SU-DHL-6 (cell line): ENCODE data around the gene CLMN.

Experiments used
- H2AFZ ChIP-seq: fragments of 200-600 bp; sonication (generic); 2 replicates; pipeline ENCODE4 v1.6.1; 2014; ENCODE audit warnings: low read depth, mild to moderate bottlenecking, moderate library complexity, mixed read lengths, antibody characterized with exemption, low read length; ENCODE audit not compliant: severe bottlenecking
- H3F3A ChIP-seq: fragments of 200-600 bp; shearing (Covaris generic); 2 replicates; pipeline ENCODE4 v1.6.0; 2016; ENCODE audit warnings: antibody characterized with exemption, mild to moderate bottlenecking; ENCODE audit not compliant: insufficient read depth
- H3K27ac ChIP-seq: fragments of 200-600 bp; sonication (generic); 2 replicates; pipeline ENCODE4 v1.5.1; 2016; ENCODE audit warnings: low read depth, mild to moderate bottlenecking, low read length, moderate library complexity, mixed read lengths
- H3K27me3 ChIP-seq: fragments of 200-600 bp; sonication (generic), shearing (Covaris generic); 2 replicates; pipeline ENCODE4 v1.6.0; 2014; ENCODE audit warnings: mild to moderate bottlenecking, low read length
- H3K36me3 ChIP-seq: fragments of 200-600 bp; sonication (generic); 2 replicates; pipeline ENCODE4 v1.6.1; 2014; ENCODE audit warnings: mild to moderate bottlenecking, low read length, mixed read lengths
- H3K4me2 ChIP-seq: fragments of 300-600, 200-600 bp; shearing (Covaris generic), sonication (generic); 2 replicates; pipeline ENCODE4 v1.6.0; 2014; ENCODE audit warnings: low read length, low read depth, mild to moderate bottlenecking; ENCODE audit not compliant: poor library complexity, severe bottlenecking
- H3K4me3 ChIP-seq: fragments of 200-600 bp; sonication (generic); 2 replicates; pipeline ENCODE4 v1.5.1; 2014; ENCODE audit warnings: antibody characterized with exemption, low read length, mild to moderate bottlenecking, mixed read lengths; ENCODE audit not compliant: insufficient read depth, poor library complexity, severe bottlenecking
- H3K79me2 ChIP-seq: fragments of 200-600 bp; sonication (generic); 2 replicates; pipeline ENCODE4 v1.6.1; 2014; ENCODE audit warnings: mild to moderate bottlenecking, low read length, moderate library complexity; ENCODE audit not compliant: insufficient read depth
- H3K9ac ChIP-seq: fragments of 200-600 bp; sonication (generic); 2 replicates; pipeline ENCODE4 v1.7.0; 2014; ENCODE audit warnings: mild to moderate bottlenecking, low read length
- H3K9me2 ChIP-seq: fragments of 200-600 bp; sonication (generic); replicated peaks from 2 replicates; pipeline ENCODE4 v1.6.1; 2014; ENCODE audit warnings: low read length; ENCODE audit not compliant: insufficient read depth
- H3K9me3 ChIP-seq: fragments of 200-600 bp; sonication (generic); 2 replicates; pipeline ENCODE4 v1.6.1; 2014; ENCODE audit warnings: low read length, mixed read lengths; ENCODE audit not compliant: insufficient read depth
- H4K20me1 ChIP-seq: fragments of 200-600 bp; sonication (generic); 2 replicates; pipeline ENCODE4 v1.6.1; 2014; ENCODE audit warnings: low read depth, mild to moderate bottlenecking, antibody characterized with exemption, low read length, moderate library complexity, mixed read lengths
- EZH2phosphoT487 ChIP-seq: fragments of 200-600 bp; sonication (generic), shearing (Covaris generic); conservative IDR thresholded peaks from 2 replicates; pipeline ENCODE4 v1.6.1; 2018; ENCODE audit warnings: mild to moderate bottlenecking, antibody characterized with exemption, low read length, moderate library complexity, mixed read lengths
- TF ChIP-seq, protein P1 (sequence below): fragments of 200-600 bp; sonication (generic); IDR thresholded peaks from one replicate; pipeline ENCODE4 v1.5.1; 2017; ENCODE audit warnings: antibody characterized with exemption, mild to moderate bottlenecking, low read length, moderate library complexity; ENCODE audit not compliant: insufficient read depth, poor library complexity, severe bottlenecking

CLMN gene

DNA sequence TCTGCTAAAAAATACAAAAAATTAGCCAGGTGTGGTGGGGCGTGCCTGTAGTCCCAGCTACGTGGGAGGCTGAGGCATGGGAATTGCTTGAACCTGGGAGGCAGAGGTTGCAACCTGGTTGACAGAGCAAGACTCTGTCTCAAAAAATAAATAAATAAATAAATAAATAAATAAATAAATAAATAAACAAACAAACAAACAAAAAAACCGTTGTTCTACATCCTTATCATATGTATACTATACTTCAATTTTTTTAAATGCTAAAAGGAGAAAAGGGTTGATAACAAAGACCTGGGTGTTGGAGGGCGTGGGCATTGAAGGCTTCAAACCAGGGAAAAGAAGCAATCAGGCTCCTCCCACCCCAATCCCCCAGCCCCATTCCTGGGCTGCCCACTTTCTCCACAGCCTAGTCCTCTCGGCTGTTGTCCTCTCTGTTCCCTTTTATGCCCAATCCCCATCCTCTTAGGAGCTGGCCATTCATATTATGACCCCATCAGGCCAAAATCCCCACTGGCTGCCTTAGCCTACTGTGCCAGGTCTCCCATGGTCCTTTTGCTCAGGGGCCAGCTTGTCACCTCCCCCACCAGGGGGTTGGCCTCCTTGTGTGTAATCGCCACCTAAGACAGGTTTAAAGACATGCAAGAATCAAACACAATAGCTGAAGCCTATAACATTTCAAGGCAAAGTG, 30.2 kb downstream of the CLMN start:
- Histone ChIP-seq H3K4me2 (no peak overlapping the region), H3K36me3 (no peaks in the 10 kb centered on the region), H3K27me3 (no peaks in the 10 kb centered on the region), H4K20me1 (no peaks in the 10 kb centered on the region), H3F3A (no peaks in the 10 kb centered on the region), H3K9me3 (no peaks in the 10 kb centered on the region), H3K9me2 (no peaks in the 10 kb centered on the region), H3K9ac (no peak overlapping the region), H3K27ac (no peak overlapping the region), H3K4me3 (no peak overlapping the region), H2AFZ (no peak overlapping the region), H3K79me2 (no peaks in the 10 kb centered on the region)
- TF ChIP-seq EZH2phosphoT487: no peak
- TF ChIP-seq, protein P1, sequence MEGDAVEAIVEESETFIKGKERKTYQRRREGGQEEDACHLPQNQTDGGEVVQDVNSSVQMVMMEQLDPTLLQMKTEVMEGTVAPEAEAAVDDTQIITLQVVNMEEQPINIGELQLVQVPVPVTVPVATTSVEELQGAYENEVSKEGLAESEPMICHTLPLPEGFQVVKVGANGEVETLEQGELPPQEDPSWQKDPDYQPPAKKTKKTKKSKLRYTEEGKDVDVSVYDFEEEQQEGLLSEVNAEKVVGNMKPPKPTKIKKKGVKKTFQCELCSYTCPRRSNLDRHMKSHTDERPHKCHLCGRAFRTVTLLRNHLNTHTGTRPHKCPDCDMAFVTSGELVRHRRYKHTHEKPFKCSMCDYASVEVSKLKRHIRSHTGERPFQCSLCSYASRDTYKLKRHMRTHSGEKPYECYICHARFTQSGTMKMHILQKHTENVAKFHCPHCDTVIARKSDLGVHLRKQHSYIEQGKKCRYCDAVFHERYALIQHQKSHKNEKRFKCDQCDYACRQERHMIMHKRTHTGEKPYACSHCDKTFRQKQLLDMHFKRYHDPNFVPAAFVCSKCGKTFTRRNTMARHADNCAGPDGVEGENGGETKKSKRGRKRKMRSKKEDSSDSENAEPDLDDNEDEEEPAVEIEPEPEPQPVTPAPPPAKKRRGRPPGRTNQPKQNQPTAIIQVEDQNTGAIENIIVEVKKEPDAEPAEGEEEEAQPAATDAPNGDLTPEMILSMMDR: no peak

DNA sequence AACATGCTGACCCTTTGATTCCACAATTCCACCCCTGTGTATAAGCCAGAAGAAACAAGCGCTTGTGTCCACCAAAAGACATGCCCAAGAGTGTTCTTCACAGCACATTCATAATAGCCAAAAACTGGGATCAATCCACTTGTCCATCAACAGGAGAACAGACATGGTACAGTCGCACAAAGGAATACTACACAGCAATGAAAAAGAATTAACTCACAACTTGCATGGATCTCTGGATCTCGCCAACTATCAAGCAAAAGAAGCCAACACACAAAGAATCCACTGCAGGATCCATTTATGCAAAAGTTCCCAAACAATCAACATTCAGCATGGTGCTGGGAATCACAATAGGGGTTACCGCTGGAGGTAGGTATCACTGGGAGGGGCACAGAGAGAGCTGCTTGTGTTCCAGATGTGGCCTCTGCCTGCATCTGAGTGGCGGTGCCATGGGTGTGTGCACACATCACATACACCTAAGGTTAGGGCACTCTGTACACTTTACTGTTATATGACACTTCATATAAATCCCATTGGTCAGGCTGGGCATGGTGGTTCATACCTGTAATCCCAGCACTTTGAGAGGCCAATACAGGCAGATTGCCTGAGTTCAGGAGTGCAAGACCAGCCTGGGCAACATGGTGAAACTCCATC, 30.9 kb downstream of the CLMN start:
- TF ChIP-seq, protein P1: no peak
- no peak for TF ChIP-seq EZH2phosphoT487
- Histone ChIP-seq H3K36me3 (no peaks in the 10 kb centered on the region), H4K20me1 (no peaks in the 10 kb centered on the region), H3K4me2 (no peak overlapping the region), H3K79me2 (no peaks in the 10 kb centered on the region), H2AFZ (no peak overlapping the region), H3K9ac (no peak overlapping the region), H3K9me2 (no peaks in the 10 kb centered on the region), H3K27me3 (no peaks in the 10 kb centered on the region), H3K4me3 (no peak overlapping the region), H3K9me3 (no peaks in the 10 kb centered on the region), H3F3A (no peaks in the 10 kb centered on the region), H3K27ac (no peak overlapping the region)

DNA sequence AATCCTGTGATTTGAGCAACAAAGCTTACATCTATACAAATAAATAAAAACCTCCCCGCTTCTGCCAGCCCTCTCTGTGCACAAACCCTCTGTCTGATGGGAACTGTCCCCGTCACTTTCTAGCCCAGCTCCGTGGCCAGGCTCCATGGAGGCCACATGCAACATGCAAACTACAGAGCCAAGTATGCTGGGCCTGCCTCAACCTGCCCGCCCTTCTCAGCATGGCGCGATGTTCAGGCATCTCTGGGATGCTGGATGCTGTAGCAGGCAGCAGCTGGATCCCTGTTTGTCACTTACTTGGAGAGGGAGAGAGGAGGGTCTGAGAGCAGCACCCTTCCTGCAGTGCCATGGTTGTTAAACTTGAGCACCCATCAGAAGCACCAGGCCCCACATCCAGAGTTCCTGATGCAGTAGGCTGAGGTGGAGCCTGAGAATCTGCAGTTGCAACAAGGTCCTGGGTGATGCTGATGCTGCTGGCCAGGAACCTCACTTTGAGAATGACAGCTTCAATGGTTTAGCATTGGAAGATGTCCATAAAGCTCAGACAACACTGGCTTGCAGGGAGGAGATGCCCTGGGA, 32.4 kb downstream of the CLMN start:
- H3K9ac ChIP-seq: no peak overlapping the region
- H2AFZ ChIP-seq: no peak overlapping the region
- H3K9me3 ChIP-seq: no peaks in the 10 kb centered on the region
- H3K27me3 ChIP-seq: no peaks in the 10 kb centered on the region
- no peak overlapping the region for H3K27ac ChIP-seq
- no peaks in the 10 kb centered on the region for H3K9me2 ChIP-seq
- H4K20me1 ChIP-seq: no peaks in the 10 kb centered on the region
- H3K36me3 ChIP-seq: no peaks in the 10 kb centered on the region
- H3K4me3 ChIP-seq: no peak overlapping the region
- no peak for TF ChIP-seq EZH2phosphoT487
- TF ChIP-seq, protein P1: no peak
- no peak overlapping the region for H3K4me2 ChIP-seq
- no peaks in the 10 kb centered on the region for H3F3A ChIP-seq
- H3K79me2 ChIP-seq: no peaks in the 10 kb centered on the region
